Measurements from ENCODE around the gene AKT1S1. TPM values are rescaled to one million over a fixed set of nuclear protein-coding genes. Genes with fewer than 3 reads are reported as not detected.

The AKT1S1 gene
- total and polyA plus RNA-seq, 2 of the 13 experiments (the other 11 are each of a cell fraction or from before 2014, with no cell fraction given), result 13.5 to 27.8 TPM

DNA sequence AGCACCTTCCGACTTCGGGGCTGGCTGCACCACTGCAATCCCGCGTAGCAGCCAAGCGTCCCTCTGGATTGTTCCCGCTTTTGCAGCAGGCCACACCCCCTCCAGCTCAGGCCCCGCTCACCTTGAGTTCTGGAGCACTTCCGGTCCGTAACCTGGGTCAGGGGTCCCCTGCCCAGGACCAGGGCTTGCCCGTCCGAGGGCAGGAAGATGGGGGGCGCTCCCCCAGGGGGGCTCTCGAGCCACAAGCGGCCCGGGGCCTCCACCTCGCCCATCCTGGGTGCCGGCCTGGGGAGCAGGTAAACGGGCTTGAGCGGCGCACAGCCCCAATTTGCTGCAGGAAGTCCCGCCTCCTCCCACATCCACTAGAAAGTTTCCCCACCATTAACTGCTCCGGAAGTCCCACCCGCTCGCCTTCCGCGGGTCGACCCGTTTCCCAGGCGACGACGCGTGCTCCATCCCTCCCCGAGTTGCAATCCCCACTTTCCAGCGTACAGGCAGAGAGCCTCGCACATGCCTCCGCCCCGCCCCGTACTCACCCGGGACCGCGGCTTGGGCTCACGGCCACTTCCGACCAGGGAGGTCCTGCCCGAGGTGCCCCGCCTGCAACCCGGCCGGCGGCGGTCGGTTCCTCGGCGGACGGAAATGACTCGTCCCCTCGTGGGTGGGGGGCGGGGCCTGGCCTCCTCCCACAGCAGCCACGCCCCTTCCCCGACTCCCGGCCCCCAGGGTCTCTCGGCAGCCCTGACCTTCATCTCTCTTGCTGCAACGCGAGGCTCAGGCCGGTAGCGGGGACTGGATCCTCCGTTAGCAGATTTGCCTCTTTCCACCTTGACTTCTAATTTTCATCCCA is 10.0 kb downstream of the AKT1S1 start, which contains the start of gene PNKP (continued):
- TF ChIP-seq, protein P1, sequence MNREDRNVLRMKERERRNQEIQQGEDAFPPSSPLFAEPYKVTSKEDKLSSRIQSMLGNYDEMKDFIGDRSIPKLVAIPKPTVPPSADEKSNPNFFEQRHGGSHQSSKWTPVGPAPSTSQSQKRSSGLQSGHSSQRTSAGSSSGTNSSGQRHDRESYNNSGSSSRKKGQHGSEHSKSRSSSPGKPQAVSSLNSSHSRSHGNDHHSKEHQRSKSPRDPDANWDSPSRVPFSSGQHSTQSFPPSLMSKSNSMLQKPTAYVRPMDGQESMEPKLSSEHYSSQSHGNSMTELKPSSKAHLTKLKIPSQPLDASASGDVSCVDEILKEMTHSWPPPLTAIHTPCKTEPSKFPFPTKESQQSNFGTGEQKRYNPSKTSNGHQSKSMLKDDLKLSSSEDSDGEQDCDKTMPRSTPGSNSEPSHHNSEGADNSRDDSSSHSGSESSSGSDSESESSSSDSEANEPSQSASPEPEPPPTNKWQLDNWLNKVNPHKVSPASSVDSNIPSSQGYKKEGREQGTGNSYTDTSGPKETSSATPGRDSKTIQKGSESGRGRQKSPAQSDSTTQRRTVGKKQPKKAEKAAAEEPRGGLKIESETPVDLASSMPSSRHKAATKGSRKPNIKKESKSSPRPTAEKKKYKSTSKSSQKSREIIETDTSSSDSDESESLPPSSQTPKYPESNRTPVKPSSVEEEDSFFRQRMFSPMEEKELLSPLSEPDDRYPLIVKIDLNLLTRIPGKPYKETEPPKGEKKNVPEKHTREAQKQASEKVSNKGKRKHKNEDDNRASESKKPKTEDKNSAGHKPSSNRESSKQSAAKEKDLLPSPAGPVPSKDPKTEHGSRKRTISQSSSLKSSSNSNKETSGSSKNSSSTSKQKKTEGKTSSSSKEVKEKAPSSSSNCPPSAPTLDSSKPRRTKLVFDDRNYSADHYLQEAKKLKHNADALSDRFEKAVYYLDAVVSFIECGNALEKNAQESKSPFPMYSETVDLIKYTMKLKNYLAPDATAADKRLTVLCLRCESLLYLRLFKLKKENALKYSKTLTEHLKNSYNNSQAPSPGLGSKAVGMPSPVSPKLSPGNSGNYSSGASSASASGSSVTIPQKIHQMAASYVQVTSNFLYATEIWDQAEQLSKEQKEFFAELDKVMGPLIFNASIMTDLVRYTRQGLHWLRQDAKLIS (CRISPR knock-in tag; IDR thresholded peaks at IDR 0.05), result no peak
- no peak for TF ChIP-seq YY1 (IDR thresholded peaks at IDR 0.05; ENCODE audit: insufficient read depth, insufficient replicate concordance, low read depth, low read length)
- TF ChIP-seq, protein P2, sequence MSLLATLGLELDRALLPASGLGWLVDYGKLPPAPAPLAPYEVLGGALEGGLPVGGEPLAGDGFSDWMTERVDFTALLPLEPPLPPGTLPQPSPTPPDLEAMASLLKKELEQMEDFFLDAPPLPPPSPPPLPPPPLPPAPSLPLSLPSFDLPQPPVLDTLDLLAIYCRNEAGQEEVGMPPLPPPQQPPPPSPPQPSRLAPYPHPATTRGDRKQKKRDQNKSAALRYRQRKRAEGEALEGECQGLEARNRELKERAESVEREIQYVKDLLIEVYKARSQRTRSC (CRISPR knock-in tag; IDR thresholded peaks at IDR 0.05; ENCODE audit: low read depth), result no peak
- peak; percentile 81 for TF ChIP-seq RFX1 (IDR thresholded peaks at IDR 0.05)
- no peak for TF ChIP-seq ZNF644 (CRISPR knock-in tag; IDR thresholded peaks at IDR 0.05; ENCODE audit: low read depth)
- peak; percentile 58; the same call in 1 of the 2 replicates for TF ChIP-seq ZMAT3 (CRISPR knock-in tag; conservative IDR thresholded peaks at IDR 0.05)
- TF ChIP-seq ZNF709 (CRISPR knock-in tag; IDR thresholded peaks at IDR 0.05), result peak; percentile 69; the same call in 1 of the 2 replicates
- TF ChIP-seq NONO (IDR thresholded peaks at IDR 0.05), result no peak
- peak; percentile 96 for TF ChIP-seq NONO (CRISPR knock-in tag; conservative IDR thresholded peaks at IDR 0.05)
